Calu3 (cell line): ENCODE data around the gene SLC12A4. TPM values are rescaled to one million over a fixed set of nuclear protein-coding genes. Genes with fewer than 3 reads are reported as not detected.

Source experiments
- BruUV-seq: library from RNA; stranded (reverse); fragments of 400-500 nt; replicated peaks from 2 replicates; lab custom pipeline; 2021; lab: Mats Ljungman, UMichigan
- CTCF ChIA-PET: fragments of 300-600 bp; sonication (Branson Sonifier 250); formaldehyde crosslinking; loops from one replicate; lab custom pipeline; 2022; ENCODE audit warnings: antibody characterized with exemption; lab: Charles Lee
- DNase-seq: peaks from one replicate; pipeline ENCODE4 v3.0.0; 2022
- H3K27ac Mint-ChIP-seq: one replicate; pipeline ENCODE4 v1.8.0; 2022; ENCODE audit warnings: mixed read lengths; ENCODE audit not compliant: unreplicated experiment
- H3K27me3 Mint-ChIP-seq: one replicate; pipeline ENCODE4 v1.8.0; 2022; ENCODE audit warnings: mixed read lengths; ENCODE audit not compliant: unreplicated experiment
- H3K36me3 Mint-ChIP-seq: one replicate; pipeline ENCODE4 v1.8.0; 2022; ENCODE audit warnings: mild to moderate bottlenecking, moderate library complexity, mixed read lengths; ENCODE audit not compliant: insufficient read depth, unreplicated experiment
- H3K4me1 Mint-ChIP-seq: one replicate; pipeline ENCODE4 v1.8.0; 2022; ENCODE audit warnings: mild to moderate bottlenecking, low read depth, mixed read lengths; ENCODE audit not compliant: unreplicated experiment
- H3K4me3 Mint-ChIP-seq: one replicate; pipeline ENCODE4 v1.8.0; 2022; ENCODE audit warnings: mild to moderate bottlenecking, low read depth, moderate library complexity, mixed read lengths; ENCODE audit not compliant: unreplicated experiment
- H3K9me3 Mint-ChIP-seq: one replicate; pipeline ENCODE4 v1.8.0; 2022; ENCODE audit warnings: low read depth, mixed read lengths; ENCODE audit not compliant: unreplicated experiment
- CTCF ChIP-seq: fragments of 200-600 bp; IDR thresholded peaks from one replicate; pipeline ENCODE4 v1.8.0; 2022; ENCODE audit warnings: antibody characterized with exemption; ENCODE audit not compliant: unreplicated experiment
- intact Hi-C: fragments of 100-400 bp; cut with micrococcal nuclease; formaldehyde crosslinking; loops from one replicate; pipeline ENCODE4 v1.10.0; 2022; ENCODE audit not compliant: unreplicated experiment
- total RNA-seq: library from RNA; stranded (reverse); gene quantifications from 2 replicates; pipeline ENCODE4 v1.2.3, GENCODE V29; 2022

Gene SLC12A4
- total RNA-seq, 1 experiment from 2014 or later: 38.0 TPM

GRCh38 chr16:67986949-67987348 lies 18.5 kb upstream of the SLC12A4 start:
- intact Hi-C loops: no loop called here
- peaks cover 7% of the 10 kb centered on the region for H3K4me1 Mint-ChIP-seq
- H3K27ac Mint-ChIP-seq: no peak overlapping the region
- no peaks in the 10 kb centered on the region for H3K36me3 Mint-ChIP-seq
- DNase-seq: no peak
- H3K27me3 Mint-ChIP-seq: peaks cover 41% of the 10 kb centered on the region
- TF ChIP-seq CTCF: no peak
- H3K4me3 Mint-ChIP-seq: no peak overlapping the region
- no peaks in the 10 kb centered on the region for H3K9me3 Mint-ChIP-seq
- no TSS peak for BruUV-seq
- CTCF ChIA-PET: no interaction called here

GRCh38 chr16:67982011-67982696 lies 13.7 kb upstream of the SLC12A4 start:
- H3K4me1 Mint-ChIP-seq: peaks cover 7% of the 10 kb centered on the region
- no TSS peak for BruUV-seq
- CTCF ChIA-PET: interaction anchor here (0.6 kb wide), 1 partner anchor 12 kb away, joined by 5 read pairs; no protein-coding TSS in a partner anchor
- no peaks in the 10 kb centered on the region for H3K36me3 Mint-ChIP-seq
- no peak overlapping the region for H3K4me3 Mint-ChIP-seq
- H3K27me3 Mint-ChIP-seq: peaks cover 20% of the 10 kb centered on the region
- intact Hi-C loops: no loop called here
- H3K9me3 Mint-ChIP-seq: no peaks in the 10 kb centered on the region
- H3K27ac Mint-ChIP-seq: no peak overlapping the region
- DNase-seq: no peak
- TF ChIP-seq CTCF: no peak

GRCh38 chr16:67979955-67980678 lies 11.7 kb upstream of the SLC12A4 start, which contains the start of gene DPEP3:
TSS of gene DPEP3 (minus strand) at chr16:67980499. CDS start at chr16:67980380, 119 bp downstream.
- Mint-ChIP-seq H3K4me1 (peaks cover 6% of the 10 kb centered on the region), H3K4me3 (no peak within 1 kb of the TSS), H3K27me3 (peaks cover 39% of the 10 kb centered on the region), H3K36me3 (no peaks in the 10 kb centered on the region), H3K27ac (no peak within 1 kb of the TSS), H3K9me3 (no peaks in the 10 kb centered on the region)
- BruUV-seq: no TSS peak
- DNase-seq: no peak
- TF ChIP-seq CTCF: no peak
- intact Hi-C loops: no loop called here
- CTCF ChIA-PET: no interaction called here

GRCh38 chr16:67977469-67978227 lies 9.2 kb upstream of the SLC12A4 start:
- no peak for DNase-seq
- no peak overlapping the region for H3K4me3 Mint-ChIP-seq
- CTCF ChIA-PET: no interaction called here
- intact Hi-C loops: no loop called here
- no TSS peak for BruUV-seq
- peaks cover 34% of the 10 kb centered on the region for H3K27me3 Mint-ChIP-seq
- TF ChIP-seq CTCF: no peak
- H3K36me3 Mint-ChIP-seq: no peaks in the 10 kb centered on the region
- no peaks in the 10 kb centered on the region for H3K4me1 Mint-ChIP-seq
- no peak overlapping the region for H3K27ac Mint-ChIP-seq
- H3K9me3 Mint-ChIP-seq: no peaks in the 10 kb centered on the region
